GM23338 (cell line): ENCODE results near the gene IL6. TPM values are rescaled to one million over a fixed set of nuclear protein-coding genes. Genes with fewer than 3 reads are reported as not detected.

Source experiments
- ATAC-seq: fragments of 200-7000 bp; cut with Tn5 transposase; 3 replicates; pipeline ENCODE4 v1.9.1; 2020
- DNase-seq: peaks from one replicate; pipeline ENCODE4 v3.0.0-alpha.2; 2015; ENCODE audit warnings: low spot score
- H2AFZ ChIP-seq: fragments of 200-600 bp; sonication (generic); 2 replicates; pipeline ENCODE4 v1.8.0; 2016; ENCODE audit warnings: antibody characterized with exemption, mild to moderate bottlenecking, moderate library complexity
- H3F3A ChIP-seq: fragments of 200-600 bp; sonication (generic); replicated peaks from 2 replicates; pipeline ENCODE4 v1.8.0; 2017; ENCODE audit warnings: antibody characterized with exemption, mixed run types, low read depth
- H3K27ac ChIP-seq: fragments of 200-600 bp; sonication (generic); 2 replicates; pipeline ENCODE4 v1.6.1; 2016; ENCODE audit warnings: low read depth
- H3K27me3 ChIP-seq: fragments of 200-600 bp; sonication (generic); 2 replicates; pipeline ENCODE4 v1.8.0; 2016; ENCODE audit warnings: mild to moderate bottlenecking, mixed run types, moderate library complexity; ENCODE audit not compliant: insufficient read depth
- H3K36me3 ChIP-seq: fragments of 200-600 bp; sonication (generic); 2 replicates; pipeline ENCODE4 v1.8.0; 2016; ENCODE audit warnings: mild to moderate bottlenecking; ENCODE audit not compliant: insufficient read depth
- H3K4me1 ChIP-seq: fragments of 200-600 bp; sonication (generic); 2 replicates; pipeline ENCODE4 v1.8.0; 2016; ENCODE audit warnings: mild to moderate bottlenecking, moderate library complexity; ENCODE audit not compliant: insufficient read depth
- H3K4me2 ChIP-seq: fragments of 200-600 bp; sonication (generic); 2 replicates; pipeline ENCODE4 v1.7.1; 2017; ENCODE audit warnings: mixed run types
- H3K4me3 ChIP-seq: fragments of 200-600 bp; sonication (generic); 2 replicates; pipeline ENCODE4 v1.6.1; 2016; ENCODE audit warnings: mixed run types
- H3K79me2 ChIP-seq: fragments of 200-600 bp; sonication (generic); replicated peaks from 2 replicates; pipeline ENCODE4 v1.8.0; 2017; ENCODE audit warnings: mild to moderate bottlenecking; ENCODE audit not compliant: insufficient read depth
- H3K9me2 ChIP-seq: fragments of 200-600 bp; sonication (generic); 2 replicates; pipeline ENCODE4 v1.8.0; 2017; ENCODE audit not compliant: insufficient read depth
- H4K20me1 ChIP-seq: fragments of 200-600 bp; sonication (generic); replicated peaks from 2 replicates; pipeline ENCODE4 v1.8.0; 2017; ENCODE audit warnings: mild to moderate bottlenecking; ENCODE audit not compliant: insufficient read depth
- H3K27ac Mint-ChIP-seq: 2 replicates; pipeline ENCODE4 v1.8.0; 2020; ENCODE audit warnings: inconsistent platforms, mild to moderate bottlenecking, moderate library complexity, mixed read lengths
- H3K27me3 Mint-ChIP-seq: 3 replicates; pipeline ENCODE4 v1.8.0; 2022; ENCODE audit warnings: low read depth, mild to moderate bottlenecking, moderate library complexity, mixed read lengths, inconsistent platforms; ENCODE audit not compliant: insufficient read depth, poor library complexity
- H3K36me3 Mint-ChIP-seq: 3 replicates; pipeline ENCODE4 v1.8.0; 2021; ENCODE audit warnings: low read depth, mild to moderate bottlenecking, inconsistent platforms, moderate library complexity, mixed read lengths
- H3K4me1 Mint-ChIP-seq: 3 replicates; pipeline ENCODE4 v1.8.0; 2020; ENCODE audit warnings: mild to moderate bottlenecking, inconsistent platforms, mixed read lengths
- H3K4me3 Mint-ChIP-seq: 3 replicates; pipeline ENCODE4 v1.8.0; 2021; ENCODE audit warnings: moderate library complexity, mild to moderate bottlenecking, inconsistent platforms, mixed read lengths
- H3K9me3 Mint-ChIP-seq: 3 replicates; pipeline ENCODE4 v1.8.0; 2020; ENCODE audit warnings: moderate library complexity, mild to moderate bottlenecking, inconsistent platforms, mixed read lengths
- NANOG ChIP-seq: IDR thresholded peaks from 2 replicates; pipeline ENCODE4 v1.6.1; 2016; ENCODE audit warnings: antibody characterized with exemption, borderline replicate concordance
- POLR2AphosphoS5 ChIP-seq: IDR thresholded peaks from 2 replicates; pipeline ENCODE4 v1.6.1; 2016; ENCODE audit warnings: antibody characterized with exemption, low read depth
- STAT1 ChIP-seq: IDR thresholded peaks from one replicate; pipeline ENCODE4 v1.6.1; 2016; ENCODE audit warnings: antibody characterized with exemption; ENCODE audit not compliant: unreplicated experiment
- ZNF114 ChIP-seq: fragments of 250-450 bp; sonication (Bioruptor Pico); IDR thresholded peaks from 2 replicates; pipeline ENCODE4 v1.5.0; 2020; ENCODE audit warnings: mild to moderate bottlenecking, moderate library complexity
- ZNF331 ChIP-seq: fragments of 250-450 bp; sonication (Bioruptor Pico); IDR thresholded peaks from 2 replicates; pipeline ENCODE4 v1.5.0; 2020; ENCODE audit warnings: low read depth, mild to moderate bottlenecking, moderate library complexity
- polyA plus RNA-seq: library from polyadenylated mRNA; unstranded; fragments of >200 nt; fragmentation: Nextera tagmentation; extraction: Ambion mirVana; gene quantifications from 2 replicates; pipeline ENCODE4 v1.2.1, GENCODE V29; 2016
- total RNA-seq: library from RNA; depleted of rRNA; stranded (reverse); fragments of >200 nt; shearing (Covaris generic); gene quantifications from 2 replicates; pipeline ENCODE4 v1.2.3, GENCODE V29; 2014
- TF ChIP-seq, protein P1 (sequence below): fragments of 250-450 bp; sonication (Bioruptor Pico); IDR thresholded peaks from 2 replicates; pipeline ENCODE4 v1.5.0; 2020; ENCODE audit warnings: mild to moderate bottlenecking, moderate library complexity
- TF ChIP-seq, protein P2 (sequence below): IDR thresholded peaks from one replicate; pipeline ENCODE4 v1.6.1; 2018; ENCODE audit warnings: antibody characterized with exemption; ENCODE audit not compliant: unreplicated experiment

IL6 gene
- total and polyA plus RNA-seq, 2 experiments from 2014 or later, result 1.6 TPM; not detected in 1

DNA sequence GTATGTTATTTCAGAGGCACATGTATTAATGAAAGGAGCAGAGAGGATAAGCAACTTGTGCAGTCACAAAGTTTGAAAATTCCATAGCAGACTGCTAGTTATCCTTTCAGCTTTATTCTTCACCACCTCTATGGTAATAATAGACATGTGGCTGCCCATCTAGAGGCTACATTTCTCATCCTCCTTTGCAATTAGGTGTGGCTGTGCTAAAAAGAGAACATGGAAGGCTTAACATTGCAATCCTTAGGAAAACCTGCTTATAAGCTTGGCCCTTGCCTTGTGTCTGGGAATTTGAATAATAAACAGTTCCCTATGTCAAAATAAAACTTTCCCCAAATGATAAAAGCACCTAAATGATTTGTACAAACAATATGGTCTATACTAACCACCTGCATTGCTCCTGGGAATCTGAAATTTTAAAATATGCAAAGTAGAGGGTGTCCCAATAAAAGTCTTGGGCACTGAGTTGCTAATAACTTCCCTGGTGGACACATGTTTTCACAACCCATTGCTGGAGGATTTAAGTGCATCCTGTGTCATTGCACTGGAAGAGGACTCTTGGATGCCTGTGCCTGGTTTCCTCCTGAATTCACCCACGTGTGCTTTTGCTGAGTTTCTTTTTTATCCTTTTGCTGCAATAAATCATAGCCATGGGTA lies 30.5 kb downstream of the IL6 start:
- no peaks in the 10 kb centered on the region for H3K36me3 ChIP-seq
- no peaks in the 10 kb centered on the region for H3K79me2 ChIP-seq
- no peaks in the 10 kb centered on the region for H3K27me3 ChIP-seq
- no peak overlapping the region for H3K4me3 ChIP-seq
- H3K27ac Mint-ChIP-seq, result no peak overlapping the region
- no peak overlapping the region for H3K27ac ChIP-seq
- H3F3A ChIP-seq, result no peaks in the 10 kb centered on the region
- TF ChIP-seq ZNF114, result no peak
- TF ChIP-seq STAT1, result no peak
- TF ChIP-seq NANOG, result no peak
- TF ChIP-seq POLR2AphosphoS5, result no peak
- TF ChIP-seq ZNF331 (CRISPR knock-in tag), result no peak
- TF ChIP-seq, protein P1, sequence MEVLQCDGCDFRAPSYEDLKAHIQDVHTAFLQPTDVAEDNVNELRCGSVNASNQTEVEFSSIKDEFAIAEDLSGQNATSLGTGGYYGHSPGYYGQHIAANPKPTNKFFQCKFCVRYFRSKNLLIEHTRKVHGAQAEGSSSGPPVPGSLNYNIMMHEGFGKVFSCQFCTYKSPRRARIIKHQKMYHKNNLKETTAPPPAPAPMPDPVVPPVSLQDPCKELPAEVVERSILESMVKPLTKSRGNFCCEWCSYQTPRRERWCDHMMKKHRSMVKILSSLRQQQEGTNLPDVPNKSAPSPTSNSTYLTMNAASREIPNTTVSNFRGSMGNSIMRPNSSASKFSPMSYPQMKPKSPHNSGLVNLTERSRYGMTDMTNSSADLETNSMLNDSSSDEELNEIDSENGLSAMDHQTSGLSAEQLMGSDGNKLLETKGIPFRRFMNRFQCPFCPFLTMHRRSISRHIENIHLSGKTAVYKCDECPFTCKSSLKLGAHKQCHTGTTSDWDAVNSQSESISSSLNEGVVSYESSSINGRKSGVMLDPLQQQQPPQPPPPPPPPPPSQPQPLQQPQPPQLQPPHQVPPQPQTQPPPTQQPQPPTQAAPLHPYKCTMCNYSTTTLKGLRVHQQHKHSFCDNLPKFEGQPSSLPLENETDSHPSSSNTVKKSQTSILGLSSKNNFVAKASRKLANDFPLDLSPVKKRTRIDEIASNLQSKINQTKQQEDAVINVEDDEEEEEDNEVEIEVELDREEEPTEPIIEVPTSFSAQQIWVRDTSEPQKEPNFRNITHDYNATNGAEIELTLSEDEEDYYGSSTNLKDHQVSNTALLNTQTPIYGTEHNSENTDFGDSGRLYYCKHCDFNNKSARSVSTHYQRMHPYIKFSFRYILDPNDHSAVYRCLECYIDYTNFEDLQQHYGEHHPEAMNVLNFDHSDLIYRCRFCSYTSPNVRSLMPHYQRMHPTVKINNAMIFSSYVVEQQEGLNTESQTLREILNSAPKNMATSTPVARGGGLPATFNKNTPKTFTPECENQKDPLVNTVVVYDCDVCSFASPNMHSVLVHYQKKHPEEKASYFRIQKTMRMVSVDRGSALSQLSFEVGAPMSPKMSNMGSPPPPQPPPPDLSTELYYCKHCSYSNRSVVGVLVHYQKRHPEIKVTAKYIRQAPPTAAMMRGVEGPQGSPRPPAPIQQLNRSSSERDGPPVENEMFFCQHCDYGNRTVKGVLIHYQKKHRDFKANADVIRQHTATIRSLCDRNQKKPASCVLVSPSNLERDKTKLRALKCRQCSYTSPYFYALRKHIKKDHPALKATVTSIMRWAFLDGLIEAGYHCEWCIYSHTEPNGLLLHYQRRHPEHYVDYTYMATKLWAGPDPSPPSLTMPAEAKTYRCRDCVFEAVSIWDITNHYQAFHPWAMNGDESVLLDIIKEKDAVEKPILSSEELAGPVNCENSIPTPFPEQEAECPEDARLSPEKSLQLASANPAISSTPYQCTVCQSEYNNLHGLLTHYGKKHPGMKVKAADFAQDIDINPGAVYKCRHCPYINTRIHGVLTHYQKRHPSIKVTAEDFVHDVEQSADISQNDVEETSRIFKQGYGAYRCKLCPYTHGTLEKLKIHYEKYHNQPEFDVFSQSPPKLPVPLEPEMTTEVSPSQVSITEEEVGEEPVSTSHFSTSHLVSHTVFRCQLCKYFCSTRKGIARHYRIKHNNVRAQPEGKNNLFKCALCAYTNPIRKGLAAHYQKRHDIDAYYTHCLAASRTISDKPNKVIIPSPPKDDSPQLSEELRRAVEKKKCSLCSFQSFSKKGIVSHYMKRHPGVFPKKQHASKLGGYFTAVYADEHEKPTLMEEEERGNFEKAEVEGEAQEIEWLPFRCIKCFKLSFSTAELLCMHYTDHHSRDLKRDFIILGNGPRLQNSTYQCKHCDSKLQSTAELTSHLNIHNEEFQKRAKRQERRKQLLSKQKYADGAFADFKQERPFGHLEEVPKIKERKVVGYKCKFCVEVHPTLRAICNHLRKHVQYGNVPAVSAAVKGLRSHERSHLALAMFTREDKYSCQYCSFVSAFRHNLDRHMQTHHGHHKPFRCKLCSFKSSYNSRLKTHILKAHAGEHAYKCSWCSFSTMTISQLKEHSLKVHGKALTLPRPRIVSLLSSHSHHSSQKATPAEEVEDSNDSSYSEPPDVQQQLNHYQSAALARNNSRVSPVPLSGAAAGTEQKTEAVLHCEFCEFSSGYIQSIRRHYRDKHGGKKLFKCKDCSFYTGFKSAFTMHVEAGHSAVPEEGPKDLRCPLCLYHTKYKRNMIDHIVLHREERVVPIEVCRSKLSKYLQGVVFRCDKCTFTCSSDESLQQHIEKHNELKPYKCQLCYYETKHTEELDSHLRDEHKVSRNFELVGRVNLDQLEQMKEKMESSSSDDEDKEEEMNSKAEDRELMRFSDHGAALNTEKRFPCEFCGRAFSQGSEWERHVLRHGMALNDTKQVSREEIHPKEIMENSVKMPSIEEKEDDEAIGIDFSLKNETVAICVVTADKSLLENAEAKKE (CRISPR knock-in tag), result no peak
- TF ChIP-seq, protein P2, sequence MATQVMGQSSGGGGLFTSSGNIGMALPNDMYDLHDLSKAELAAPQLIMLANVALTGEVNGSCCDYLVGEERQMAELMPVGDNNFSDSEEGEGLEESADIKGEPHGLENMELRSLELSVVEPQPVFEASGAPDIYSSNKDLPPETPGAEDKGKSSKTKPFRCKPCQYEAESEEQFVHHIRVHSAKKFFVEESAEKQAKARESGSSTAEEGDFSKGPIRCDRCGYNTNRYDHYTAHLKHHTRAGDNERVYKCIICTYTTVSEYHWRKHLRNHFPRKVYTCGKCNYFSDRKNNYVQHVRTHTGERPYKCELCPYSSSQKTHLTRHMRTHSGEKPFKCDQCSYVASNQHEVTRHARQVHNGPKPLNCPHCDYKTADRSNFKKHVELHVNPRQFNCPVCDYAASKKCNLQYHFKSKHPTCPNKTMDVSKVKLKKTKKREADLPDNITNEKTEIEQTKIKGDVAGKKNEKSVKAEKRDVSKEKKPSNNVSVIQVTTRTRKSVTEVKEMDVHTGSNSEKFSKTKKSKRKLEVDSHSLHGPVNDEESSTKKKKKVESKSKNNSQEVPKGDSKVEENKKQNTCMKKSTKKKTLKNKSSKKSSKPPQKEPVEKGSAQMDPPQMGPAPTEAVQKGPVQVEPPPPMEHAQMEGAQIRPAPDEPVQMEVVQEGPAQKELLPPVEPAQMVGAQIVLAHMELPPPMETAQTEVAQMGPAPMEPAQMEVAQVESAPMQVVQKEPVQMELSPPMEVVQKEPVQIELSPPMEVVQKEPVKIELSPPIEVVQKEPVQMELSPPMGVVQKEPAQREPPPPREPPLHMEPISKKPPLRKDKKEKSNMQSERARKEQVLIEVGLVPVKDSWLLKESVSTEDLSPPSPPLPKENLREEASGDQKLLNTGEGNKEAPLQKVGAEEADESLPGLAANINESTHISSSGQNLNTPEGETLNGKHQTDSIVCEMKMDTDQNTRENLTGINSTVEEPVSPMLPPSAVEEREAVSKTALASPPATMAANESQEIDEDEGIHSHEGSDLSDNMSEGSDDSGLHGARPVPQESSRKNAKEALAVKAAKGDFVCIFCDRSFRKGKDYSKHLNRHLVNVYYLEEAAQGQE, result no peak
- H3K4me3 Mint-ChIP-seq, result no peak overlapping the region
- DNase-seq (no peak), ATAC-seq (no peak)
- peaks cover 14% of the 10 kb centered on the region; the same call in 1 of the 3 replicates for H3K9me3 Mint-ChIP-seq
- no peaks in the 10 kb centered on the region for H3K4me1 ChIP-seq
- H3K9me2 ChIP-seq, result no peaks in the 10 kb centered on the region; the same call in 1 of the 2 replicates
- H4K20me1 ChIP-seq, result no peaks in the 10 kb centered on the region
- H3K4me2 ChIP-seq, result no peak overlapping the region
- H3K36me3 Mint-ChIP-seq, result no peaks in the 10 kb centered on the region; the same call in 2 of the 3 replicates
- no peaks in the 10 kb centered on the region for H3K4me1 Mint-ChIP-seq
- H2AFZ ChIP-seq, result peak overlapping the region; percentile 53; the same call in 1 of the 2 replicates
- H3K27me3 Mint-ChIP-seq, result no peaks in the 10 kb centered on the region
